AG20443 (cell line): ENCODE data around the gene MON1A.
"Not testable (repeated sequence)": the region's sequence is repeated elsewhere in the genome, so short reads cannot be mapped to it uniquely, and the experiment has no call there.

ENCODE experiments used
- DNase-seq: peaks from one replicate; pipeline ENCODE4 v3.0.0; 2012; ENCODE audit warnings: low spot score, mixed read lengths

Gene MON1A

DNA sequence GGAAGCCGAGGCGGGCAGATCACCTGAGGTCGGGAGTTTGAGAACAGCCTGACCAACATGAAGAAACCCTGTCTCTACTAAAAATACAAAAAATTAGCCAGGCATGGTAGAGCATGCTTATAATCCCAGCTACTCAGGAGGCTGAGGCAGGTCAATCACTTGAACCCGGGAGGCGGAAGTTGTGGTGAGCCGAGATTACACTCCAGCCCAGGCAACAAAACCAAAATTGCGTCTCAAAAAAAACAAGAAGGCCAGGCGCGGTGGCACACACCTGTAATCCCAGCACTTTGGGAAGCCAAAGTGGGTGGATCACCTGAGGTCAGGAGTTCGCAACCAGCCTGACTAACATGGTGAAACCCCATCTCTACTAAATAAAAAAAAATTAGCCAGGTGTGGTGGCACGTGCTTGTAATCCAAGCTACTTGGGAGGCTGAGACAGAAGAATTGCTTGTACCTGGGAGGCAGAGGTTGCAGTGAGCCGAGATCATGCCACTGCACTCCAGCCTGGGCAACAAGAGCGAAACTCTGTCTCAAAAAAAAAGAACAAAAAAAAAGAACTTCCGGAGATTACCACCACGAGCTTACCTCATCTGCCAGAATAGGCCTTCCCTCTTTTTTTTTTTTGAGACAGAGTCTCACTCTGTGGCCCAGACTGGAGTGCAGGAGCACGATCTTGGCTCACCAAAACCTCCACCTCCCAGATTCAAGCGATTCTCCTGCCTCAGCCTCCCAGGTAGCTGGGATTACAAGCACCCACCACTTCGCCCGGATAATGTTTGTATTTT lies 11.6 kb downstream of the MON1A start:
- DNase-seq: not testable (repeated sequence)

DNA sequence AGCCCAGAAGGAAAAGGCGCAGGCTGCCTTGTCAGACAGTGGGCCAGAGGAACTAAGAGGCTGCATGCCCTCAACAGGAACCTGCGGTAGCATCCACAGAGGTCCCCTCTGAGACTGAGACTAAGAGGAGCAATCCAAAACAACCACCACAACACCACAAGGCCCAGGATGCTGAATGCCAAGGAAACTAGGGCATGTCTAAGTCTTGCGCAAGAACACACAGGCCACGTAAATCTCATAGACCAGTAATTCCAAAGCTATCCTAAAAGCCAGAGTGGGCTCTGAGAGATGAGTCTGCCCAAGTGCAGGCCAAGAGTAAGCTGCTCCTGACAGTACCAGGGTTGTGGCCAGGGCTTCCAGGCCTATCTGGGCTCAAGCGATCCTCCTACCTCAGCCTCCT lies 12.9 kb downstream of the MON1A start:
- peak; percentile 72 for DNase-seq

- no peak for DNase-seq
These were observed 14.7 kb downstream of the MON1A start for GRCh38 chr3:49914906-49915305.

DNA sequence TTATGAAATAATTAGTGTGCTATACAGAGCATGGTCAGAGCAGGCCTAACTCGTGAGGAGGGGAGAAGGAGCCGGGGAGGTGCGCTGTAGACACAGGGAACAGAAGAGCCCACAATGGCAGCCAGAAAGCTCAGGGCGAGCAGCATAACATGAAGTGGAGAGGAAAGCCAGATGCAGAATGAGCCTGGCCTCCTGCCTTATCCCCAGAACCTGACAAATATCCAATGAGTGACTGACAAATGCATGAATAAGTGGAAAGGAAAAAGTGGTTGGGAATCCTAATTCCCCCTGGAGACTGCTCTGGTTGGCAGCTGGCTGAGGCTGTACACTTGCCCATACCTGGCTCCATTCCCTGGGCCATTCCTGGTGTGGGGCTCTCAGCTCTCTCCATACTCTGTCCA lies 16.7 kb downstream of the MON1A start:
- no peak for DNase-seq

GRCh38 chr3:49911611-49912010 lies 18.0 kb downstream of the MON1A start:
- no peak for DNase-seq

DNA sequence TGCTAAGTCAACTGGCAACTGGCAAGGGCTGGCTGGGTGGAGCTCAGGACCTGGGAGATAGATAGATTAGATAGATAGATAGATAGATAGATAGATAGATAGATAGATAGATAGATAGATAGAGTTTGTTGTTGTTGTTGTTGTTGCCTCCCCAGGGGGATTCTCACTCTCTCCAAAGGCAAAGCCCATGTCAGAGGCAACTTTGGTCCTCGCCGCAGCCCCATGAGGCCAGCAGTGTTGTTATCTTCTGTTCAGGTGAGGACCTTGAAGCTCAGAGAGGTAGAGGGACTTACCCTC lies 18.5 kb downstream of the MON1A start:
- DNase-seq: no peak

GRCh38 chr3:49910409-49911123 lies 19.0 kb downstream of the MON1A start:
- DNase-seq: no peak

GRCh38 chr3:49908373-49909199 lies 21.0 kb downstream of the MON1A start:
- no peak for DNase-seq

DNA sequence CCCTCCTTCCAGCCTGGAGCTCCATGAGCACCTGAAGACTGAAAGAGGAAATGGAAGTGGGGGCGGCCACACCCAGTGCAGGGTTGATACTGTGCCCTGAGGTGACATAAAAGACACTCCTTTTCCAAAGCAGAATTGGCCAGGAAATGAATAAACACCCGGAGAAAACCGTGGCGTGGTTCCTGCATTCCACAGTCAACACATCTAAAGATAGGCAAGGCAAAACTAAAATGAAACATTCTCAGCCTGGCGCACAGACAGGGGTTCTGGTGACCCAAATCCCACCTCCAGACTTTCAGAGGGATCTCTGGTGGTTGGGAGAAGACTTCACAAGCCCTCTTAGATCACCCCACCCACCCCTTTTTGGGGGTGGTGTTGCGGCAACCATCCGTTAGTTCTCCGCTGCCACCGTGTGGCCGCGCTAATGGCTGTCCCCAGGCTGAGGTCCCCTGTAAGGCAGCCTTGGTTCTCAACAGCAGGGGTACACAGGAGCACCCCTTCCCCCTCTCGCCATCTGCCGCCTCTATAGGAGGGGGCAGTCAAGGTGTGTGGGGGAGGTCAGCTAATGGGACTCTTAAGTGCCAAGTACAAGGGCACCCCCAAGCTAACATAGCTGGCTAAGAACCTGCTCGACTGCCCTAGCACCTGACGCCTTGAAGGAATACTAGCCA lies 23.4 kb downstream of the MON1A start:
- peak; percentile 87 for DNase-seq

DNA sequence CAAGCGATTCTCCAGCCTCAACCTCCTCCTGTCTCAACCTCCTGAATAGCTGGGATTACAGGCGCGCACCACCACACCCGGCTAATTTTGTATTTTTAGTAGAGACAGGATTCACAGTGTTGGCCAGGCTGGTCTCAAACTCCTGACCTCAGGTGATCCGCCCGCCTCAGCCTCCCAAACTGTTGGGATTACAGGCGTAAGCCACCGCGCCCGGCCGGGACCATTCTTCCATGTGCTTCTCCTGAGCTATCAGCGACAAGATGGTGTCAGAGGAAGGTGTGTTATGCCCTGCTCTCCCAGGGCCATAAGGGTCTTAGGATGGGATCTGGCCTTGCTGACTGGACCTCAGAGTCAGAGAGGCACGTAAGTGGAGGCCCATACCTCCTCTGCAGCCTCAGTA lies 25.2 kb downstream of the MON1A start:
- not testable (repeated sequence) for DNase-seq

GRCh38 chr3:49903451-49904424 lies 25.9 kb downstream of the MON1A start, which contains the start of gene MST1R:
TSS of gene MST1R (minus strand) at chr3:49903873. CDS start at chr3:49903609, 264 bp downstream.
- peak; percentile 84 for DNase-seq

DNA sequence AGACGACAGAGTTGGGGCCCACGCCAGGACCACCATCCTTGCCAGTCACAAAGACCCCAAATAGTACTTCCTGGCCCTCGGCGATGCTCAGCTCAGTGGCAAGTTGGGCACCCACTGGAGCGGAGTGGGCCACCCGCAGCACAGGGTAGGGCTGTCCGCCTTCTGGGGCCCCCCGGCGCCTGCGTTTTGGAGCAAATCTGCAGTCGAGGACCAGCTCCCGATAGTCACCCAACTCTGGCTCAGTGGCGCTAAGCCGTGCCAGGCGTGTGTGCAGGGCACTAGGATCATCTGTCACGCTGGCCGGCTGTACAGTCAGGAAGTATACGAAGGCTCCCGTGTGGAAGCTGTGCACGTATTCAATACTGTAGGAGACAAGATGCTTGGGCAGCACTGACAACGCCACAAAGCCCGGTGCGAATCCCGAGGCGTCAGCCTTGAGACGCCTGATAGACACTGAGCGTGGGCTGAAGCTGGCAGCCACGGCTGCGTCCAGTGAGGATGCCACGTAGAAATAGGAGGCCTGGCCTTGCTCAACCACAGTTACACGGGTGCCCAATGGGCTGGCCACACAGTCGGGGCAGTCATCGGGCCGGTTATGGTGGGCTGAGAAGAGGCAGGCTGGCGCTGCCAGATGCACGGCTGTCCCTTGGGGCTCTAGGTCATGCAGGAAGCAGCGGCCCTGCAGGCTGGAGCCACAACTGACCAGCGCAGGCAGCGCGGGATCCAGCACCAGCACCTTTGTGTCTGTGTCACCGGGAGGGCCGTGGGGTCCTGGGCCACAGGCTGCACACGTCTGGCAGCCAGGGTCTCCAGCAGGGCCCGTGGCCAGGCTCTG lies 26.9 kb downstream of the MON1A start:
- DNase-seq: no peak

DNA sequence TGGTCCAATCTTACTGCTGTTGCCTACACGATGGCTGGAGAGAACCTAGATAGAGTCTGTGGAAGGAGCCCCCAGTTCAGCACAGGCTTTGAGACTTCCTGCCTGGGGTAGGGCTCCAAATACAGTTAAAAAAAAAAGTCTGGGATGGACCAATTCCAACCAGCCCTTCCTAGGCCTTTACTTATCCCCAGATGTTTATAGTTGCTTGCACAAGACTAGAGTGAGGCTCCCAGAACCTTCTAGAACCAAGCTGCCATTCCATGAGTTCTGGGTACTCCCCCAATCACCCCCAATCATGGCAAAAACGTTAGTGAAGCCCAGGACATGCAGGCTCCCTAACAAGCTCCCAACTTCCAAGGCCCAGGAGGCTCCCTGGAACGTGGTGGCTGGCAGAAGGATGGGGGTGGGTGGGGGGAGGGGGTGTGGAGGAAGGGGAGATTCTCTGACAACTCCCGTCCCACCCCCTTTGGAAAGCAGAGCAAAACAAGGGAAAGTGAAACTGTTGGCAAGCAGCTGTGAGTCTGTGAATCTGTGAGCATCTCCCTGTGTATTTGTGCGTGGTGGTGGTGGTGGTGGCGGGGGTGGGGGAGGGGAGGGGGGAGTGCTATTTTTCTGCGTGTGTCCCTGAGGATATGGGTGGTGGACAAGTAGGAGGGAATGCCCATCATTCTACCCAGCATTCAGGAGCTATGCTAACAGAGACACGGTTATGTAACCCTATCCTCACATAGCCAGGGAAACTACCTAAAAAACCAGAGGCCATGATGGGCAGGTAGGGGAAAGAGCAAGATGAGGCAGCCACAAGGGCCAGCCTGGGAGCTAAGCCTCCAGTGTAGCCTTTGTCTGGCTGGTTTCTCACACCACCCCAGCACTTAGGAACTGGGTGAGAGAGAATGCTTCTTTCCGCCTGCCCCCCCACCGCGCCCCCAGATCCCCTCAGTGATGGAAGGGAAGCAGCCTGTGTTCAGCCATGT lies 28.0 kb downstream of the MON1A start:
- DNase-seq: no peak

GRCh38 chr3:49900491-49901153 lies 29.0 kb downstream of the MON1A start:
- DNase-seq: peak; percentile 68

- no peak for DNase-seq
These were observed 29.8 kb downstream of the MON1A start for GRCh38 chr3:49899815-49900214.

GRCh38 chr3:49898991-49899390 lies 30.6 kb downstream of the MON1A start:
- DNase-seq: no peak

- DNase-seq: no peak
These were observed 33.3 kb downstream of the MON1A start for GRCh38 chr3:49896345-49896744.

DNA sequence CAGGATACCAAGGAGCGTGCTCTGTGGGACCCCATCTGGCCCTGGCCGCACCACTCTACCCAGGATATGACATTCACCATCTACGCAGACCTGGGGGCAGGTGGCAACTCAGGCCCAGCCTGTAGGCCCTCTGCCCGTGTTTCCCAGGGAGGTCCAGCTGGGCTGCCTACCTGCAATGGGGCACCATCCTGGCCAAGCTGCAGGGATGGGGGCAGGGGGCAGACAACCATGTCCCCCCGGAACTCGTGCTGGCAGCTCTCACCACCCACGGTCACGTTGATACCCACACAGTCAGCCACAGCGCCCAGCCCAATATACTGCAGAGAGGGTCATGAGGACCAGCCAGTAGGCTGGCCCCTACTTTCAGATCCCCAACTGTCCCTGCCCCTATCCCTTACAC lies 33.8 kb downstream of the MON1A start:
- DNase-seq: no peak
